ENCODE results near the gene PSMD1. TPM values are rescaled to one million over a fixed set of nuclear protein-coding genes. Genes with fewer than 3 reads are reported as not detected.
A peak's percentile ranks its signal among the peaks of the same experiment; 100 is the strongest.

Gene PSMD1
- 10 to 100 TPM; 45.7 to 90.3 (median 58.4) TPM for total RNA-seq
- 10 to 100 TPM; 41.2 to 50.7 (median 41.4) TPM for polyA plus RNA-seq

DNA sequence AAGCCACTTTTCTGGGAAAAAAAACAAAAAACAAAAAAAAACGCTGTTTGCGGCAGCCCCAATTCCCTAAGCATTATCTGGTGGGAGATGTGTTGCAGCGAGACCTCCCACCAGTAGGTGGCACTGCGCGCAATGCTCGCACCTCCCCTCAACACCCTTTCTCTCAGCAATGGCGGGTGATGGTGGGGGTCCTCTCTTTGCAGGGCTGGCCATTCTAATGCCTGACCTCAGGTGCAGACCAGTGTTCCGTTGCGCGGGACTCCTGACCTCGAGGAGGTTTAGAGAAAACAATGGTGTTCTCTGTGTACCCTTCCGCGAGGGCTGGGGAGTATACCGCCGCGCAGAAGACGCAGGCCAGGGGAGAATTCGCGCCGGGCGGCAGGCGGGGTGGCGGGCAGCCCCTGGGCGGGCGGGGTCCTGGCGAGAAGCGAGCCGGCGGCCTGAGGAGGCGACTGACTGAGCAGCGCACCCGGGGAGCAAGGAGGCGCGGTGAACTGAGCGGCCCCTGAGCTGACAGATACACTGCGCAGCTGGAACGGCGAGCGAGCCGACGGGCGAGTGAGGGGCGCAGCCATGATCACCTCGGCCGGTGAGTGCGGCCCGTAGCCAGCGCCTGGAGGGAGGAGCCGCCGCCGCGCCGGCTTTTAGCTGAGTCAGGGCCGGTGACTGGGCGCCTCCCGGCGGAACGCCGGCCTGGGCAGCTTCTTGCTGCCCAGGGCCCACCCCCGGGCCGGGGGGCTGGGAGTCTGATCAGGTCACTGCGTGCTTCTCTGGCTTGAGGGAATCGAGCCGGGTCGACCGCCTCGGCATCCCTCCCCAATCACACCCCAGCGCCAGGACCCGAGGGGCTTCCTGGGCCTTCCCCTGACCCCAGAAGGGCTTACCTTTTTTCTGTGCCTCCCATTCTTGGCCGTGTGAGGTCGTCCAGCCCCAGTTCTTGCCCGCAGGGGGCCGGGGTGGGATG, at the start of gene PSMD1:
PSMD1 (plus strand) TSS at position 415 of the 964 bp plus-strand sequence; CDS start at position 574, 159 bp downstream.
- H3K27me3 ChIP-seq: no peaks in the 10 kb centered on the region
- peak within 1 kb of the TSS; percentile 90 to 96 (median 95) for H3K4me3 ChIP-seq
- intact Hi-C loops (cut with DNase I): no loop called here
- DNase-seq: peak; percentile 95
- WGBS, 2 donors: 0% methylated on average over 73 of the region's 73 CpGs
- peak within 1 kb of the TSS; percentile 89 to 93 (median 90) for H3K27ac ChIP-seq
- H3K9me3 ChIP-seq: no peaks in the 10 kb centered on the region
- H3K4me1 ChIP-seq: peaks cover 0 to 55% (median 39%) of the 10 kb centered on the region in 4 donors
- TF ChIP-seq POLR2A (IDR thresholded peaks at IDR 0.05) (peak in 1 of 2 donors; percentile 21), CTCF (IDR thresholded peaks at IDR 0.05) (peak; percentile 74 to 87 (median 80)), EP300 (IDR thresholded peaks at IDR 0.05) (no peak), POLR2AphosphoS5 (IDR thresholded peaks at IDR 0.05) (peak; percentile 15 to 82 (median 66))
- peaks cover 0 to 8% (median 0%) of the 10 kb centered on the region in 4 donors for H3K36me3 ChIP-seq

DNA sequence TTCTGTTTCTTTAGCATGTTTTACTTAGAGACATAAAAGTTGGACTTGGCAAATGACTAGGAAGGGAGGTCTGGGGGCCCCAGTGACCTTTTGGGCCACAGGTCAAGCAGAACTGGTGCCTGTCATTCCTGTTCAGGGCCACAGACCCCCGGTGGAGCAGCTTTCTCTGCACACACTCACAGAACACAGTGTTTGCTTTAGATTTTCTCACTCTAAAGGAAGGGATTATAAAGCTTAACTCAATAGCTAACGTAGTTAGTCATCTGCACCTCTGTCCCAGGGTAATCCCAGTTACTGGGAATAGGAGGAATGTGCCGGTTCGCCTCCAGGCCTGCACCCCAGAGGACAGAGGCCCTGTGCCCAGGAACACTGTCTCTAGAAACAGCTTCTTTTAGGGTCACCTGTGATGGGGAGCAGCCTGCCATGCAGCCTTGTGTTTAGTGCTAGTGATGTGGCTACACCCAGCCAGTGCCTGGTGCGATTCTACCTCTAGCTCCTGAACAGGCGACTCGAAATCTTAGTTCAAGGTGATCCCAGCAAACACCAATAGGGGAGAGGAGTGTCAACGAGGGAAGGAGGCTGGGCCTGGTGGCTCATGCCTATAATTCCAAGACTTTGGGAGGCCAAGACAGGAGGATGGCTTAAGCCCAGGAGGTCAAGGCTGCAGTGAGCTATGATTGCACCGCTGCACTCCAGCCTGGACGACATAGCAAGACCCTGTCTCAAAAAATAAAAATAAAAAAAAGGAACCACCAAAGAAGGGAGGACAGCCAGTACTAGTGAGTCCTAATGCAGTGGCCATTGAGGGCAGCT, 49.2 kb upstream of the PSMD1 start:
- TF ChIP-seq EP300 (IDR thresholded peaks at IDR 0.05) (no peak), POLR2AphosphoS5 (IDR thresholded peaks at IDR 0.05) (no peak), CTCF (IDR thresholded peaks at IDR 0.05) (no peak), POLR2A (IDR thresholded peaks at IDR 0.05) (no peak)
- no peak for DNase-seq
- 72 to 76% methylated on average over 10 of the region's 10 CpGs for WGBS, 2 donors

GRCh38 chr2:231008131-231008530, 48.5 kb upstream of the PSMD1 start:
- DNase-seq: no peak
- H3K9me3 ChIP-seq: no peaks in the 10 kb centered on the region
- TF ChIP-seq POLR2AphosphoS5 (IDR thresholded peaks at IDR 0.05): no peak
- no peak for TF ChIP-seq CTCF (IDR thresholded peaks at IDR 0.05)
- no peak for TF ChIP-seq POLR2A (IDR thresholded peaks at IDR 0.05)
- TF ChIP-seq EP300 (IDR thresholded peaks at IDR 0.05): no peak
- no peak overlapping the region for H3K4me3 ChIP-seq
- peaks cover 0 to 6% (median 0%) of the 10 kb centered on the region in 3 donors for H3K27me3 ChIP-seq
- H3K27ac ChIP-seq: no peak overlapping the region
- intact Hi-C loops (cut with DNase I): no loop called here
- no peaks in the 10 kb centered on the region for H3K36me3 ChIP-seq
- H3K4me1 ChIP-seq: no peaks in the 10 kb centered on the region
- 90 to 91% methylated on average over 6 of the region's 6 CpGs for WGBS, 2 donors

More for the DNA sequence above, 49.2 kb upstream of the PSMD1 start:
- Histone ChIP-seq H3K27ac (no peak overlapping the region), H3K36me3 (no peaks in the 10 kb centered on the region), H3K27me3 (peaks cover 0 to 13% (median 0%) of the 10 kb centered on the region in 3 donors), H3K4me3 (no peak overlapping the region), H3K4me1 (no peaks in the 10 kb centered on the region), H3K9me3 (no peaks in the 10 kb centered on the region)
- intact Hi-C loops (cut with DNase I): no loop called here

GRCh38 chr2:231009236-231009919, 47.3 kb upstream of the PSMD1 start:
- H3K27ac ChIP-seq: no peak overlapping the region
- intact Hi-C loops (cut with DNase I): no loop called here
- no peaks in the 10 kb centered on the region for H3K4me1 ChIP-seq
- H3K27me3 ChIP-seq: peaks cover 0 to 9% (median 0%) of the 10 kb centered on the region in 3 donors
- DNase-seq: no peak
- H3K36me3 ChIP-seq: no peaks in the 10 kb centered on the region
- no peaks in the 10 kb centered on the region for H3K9me3 ChIP-seq
- TF ChIP-seq CTCF (IDR thresholded peaks at IDR 0.05) (no peak), EP300 (IDR thresholded peaks at IDR 0.05) (no peak), POLR2AphosphoS5 (IDR thresholded peaks at IDR 0.05) (no peak), POLR2A (IDR thresholded peaks at IDR 0.05) (no peak)
- no peak overlapping the region for H3K4me3 ChIP-seq
- 77 to 80% methylated on average over 14 of the region's 14 CpGs for WGBS, 2 donors
